Activated naive CD4-positive, alpha-beta T cell treated with anti-CD3 and anti-CD28 coated beads, Interleukin-2, amount 50 U/mL, for 24 hours (primary cell): ENCODE results near the gene TMCC3.

Source experiments
- H3K27ac Mint-ChIP-seq: one replicate; pipeline ENCODE4 v1.8.0; 2021; ENCODE audit warnings: mild to moderate bottlenecking, mixed read lengths
- H3K27me3 Mint-ChIP-seq: one replicate; pipeline ENCODE4 v1.8.0; 2021; ENCODE audit warnings: mixed read lengths
- H3K36me3 Mint-ChIP-seq: one replicate; pipeline ENCODE4 v1.8.0; 2021; ENCODE audit warnings: mixed read lengths
- H3K4me1 Mint-ChIP-seq: one replicate; pipeline ENCODE4 v1.8.0; 2021; ENCODE audit warnings: mixed read lengths
- H3K4me3 Mint-ChIP-seq: one replicate; pipeline ENCODE4 v1.8.0; 2021; ENCODE audit warnings: mild to moderate bottlenecking, mixed read lengths
- H3K9me3 Mint-ChIP-seq: one replicate; pipeline ENCODE4 v1.8.0; 2021; ENCODE audit warnings: mixed read lengths

Gene TMCC3

GRCh38 chr12:94532490-94533422 lies 117.6 kb downstream of the TMCC3 start:
- Mint-ChIP-seq H3K4me3 (no peak overlapping the region), H3K27me3 (peaks cover 2% of the 10 kb centered on the region), H3K4me1 (peaks cover 3% of the 10 kb centered on the region), H3K36me3 (no peaks in the 10 kb centered on the region), H3K9me3 (no peaks in the 10 kb centered on the region), H3K27ac (no peak overlapping the region)

GRCh38 chr12:94531196-94531720 lies 119.1 kb downstream of the TMCC3 start:
- Mint-ChIP-seq H3K27me3 (peaks cover 2% of the 10 kb centered on the region), H3K9me3 (no peaks in the 10 kb centered on the region), H3K4me1 (peaks cover 3% of the 10 kb centered on the region), H3K27ac (no peak overlapping the region), H3K4me3 (no peak overlapping the region), H3K36me3 (no peaks in the 10 kb centered on the region)

GRCh38 chr12:94525951-94526350 lies 124.4 kb downstream of the TMCC3 start:
- Mint-ChIP-seq H3K27ac (no peak overlapping the region), H3K4me1 (no peaks in the 10 kb centered on the region), H3K4me3 (no peak overlapping the region), H3K9me3 (no peaks in the 10 kb centered on the region), H3K27me3 (no peaks in the 10 kb centered on the region), H3K36me3 (no peaks in the 10 kb centered on the region)
